Cortex of kidney (tissue), 1 donor: ENCODE data around the gene KRTAP12-1.

Experiments
- DNase-seq: peaks from one replicate; lab custom pipeline; 2025; lab: John Stamatoyannopoulos, UW

KRTAP12-1 gene, protein sequence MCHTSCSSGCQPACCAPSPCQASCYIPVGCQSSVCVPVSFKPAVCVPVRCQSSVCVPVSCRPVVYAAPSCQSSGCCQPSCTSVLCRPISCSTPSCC

GRCh38 chr21:44681861-44682579 lies at the start of gene KRTAP12-1:
TSS of gene KRTAP12-1 (minus strand) at chr21:44682163. CDS start at chr21:44682123, 40 bp downstream.
- DNase-seq = no peak

DNA sequence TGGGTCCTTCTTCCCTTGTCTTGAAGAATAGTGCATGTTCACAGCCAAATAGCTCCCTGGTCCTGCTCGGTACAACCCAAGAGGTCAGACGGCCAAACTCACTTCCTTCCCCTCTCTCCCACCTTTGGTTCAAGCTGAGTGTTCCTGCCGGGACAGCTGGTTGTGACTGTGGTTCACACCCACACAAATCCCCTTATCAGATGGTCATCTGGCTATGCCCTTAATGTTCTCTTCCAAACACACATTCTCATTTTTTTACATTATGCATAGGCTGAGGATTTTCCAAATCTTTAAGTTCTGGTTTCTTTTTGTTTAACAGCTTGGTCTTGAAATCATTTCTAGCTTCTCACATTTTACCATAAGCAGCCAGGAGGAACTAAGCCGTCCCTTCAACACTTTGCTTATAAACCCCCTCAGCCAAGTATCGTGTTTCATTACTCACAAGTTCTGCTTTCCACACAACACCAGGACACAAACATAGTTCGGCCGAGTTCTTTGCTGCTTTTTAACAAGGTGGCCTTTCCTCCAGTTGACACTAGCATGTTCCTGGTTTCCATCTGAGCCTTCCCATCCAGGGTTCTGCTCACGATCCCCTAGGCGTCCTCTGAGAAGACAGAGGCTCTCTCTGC lies 49.1 kb upstream of the KRTAP12-1 start:
- DNase-seq = no peak

- no peak for DNase-seq
Measured at GRCh38 chr21:44730028-44730395, 48.0 kb upstream of the KRTAP12-1 start.

GRCh38 chr21:44729336-44730027 lies 47.5 kb upstream of the KRTAP12-1 start:
- DNase-seq = no peak

GRCh38 chr21:44728716-44729115 lies 46.8 kb upstream of the KRTAP12-1 start:
- DNase-seq = no peak

DNA sequence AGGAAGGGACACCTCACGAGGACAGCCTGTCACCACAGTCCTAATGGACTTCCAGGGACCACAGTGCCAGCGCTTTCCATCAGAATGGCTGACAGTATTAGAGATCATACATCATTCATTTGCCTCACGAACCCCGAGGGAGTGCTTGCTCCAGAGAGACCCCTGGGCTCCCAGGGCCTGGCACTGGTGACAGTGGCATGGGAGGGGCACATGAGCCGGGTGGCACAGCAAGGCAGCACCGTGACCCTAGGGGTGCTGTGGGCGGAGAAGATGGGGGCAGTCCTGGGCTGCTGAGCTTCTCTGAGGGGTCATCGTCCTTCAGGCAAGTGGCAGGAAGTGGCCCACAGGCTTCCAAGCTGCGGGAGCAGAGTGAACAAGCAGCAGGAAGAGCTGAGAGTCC lies 45.8 kb upstream of the KRTAP12-1 start:
- no peak for DNase-seq

DNA sequence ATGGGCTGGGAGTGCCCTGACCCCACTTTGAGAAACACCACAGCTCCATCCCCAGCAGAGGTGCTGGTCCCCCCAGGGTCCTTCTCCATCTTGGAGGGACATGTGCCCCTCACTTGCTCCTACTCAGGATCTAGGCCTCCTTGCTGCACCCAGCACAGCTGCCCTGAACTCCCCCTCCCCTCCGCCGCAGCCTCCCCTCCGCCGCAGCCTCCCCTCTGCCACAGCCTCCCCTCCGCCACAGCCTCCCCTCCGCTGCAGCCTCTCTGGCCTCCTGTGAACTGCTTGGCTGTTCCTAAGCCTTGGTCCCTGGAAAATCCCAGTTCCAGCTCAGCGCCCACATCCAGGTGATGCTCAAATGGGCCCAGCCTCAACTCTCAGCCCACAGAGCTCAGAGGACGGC lies 45.4 kb upstream of the KRTAP12-1 start:
- DNase-seq = no peak

GRCh38 chr21:44726826-44727225 lies 44.9 kb upstream of the KRTAP12-1 start:
- no peak for DNase-seq

GRCh38 chr21:44724926-44725325 lies 43.0 kb upstream of the KRTAP12-1 start:
- DNase-seq = no peak

DNA sequence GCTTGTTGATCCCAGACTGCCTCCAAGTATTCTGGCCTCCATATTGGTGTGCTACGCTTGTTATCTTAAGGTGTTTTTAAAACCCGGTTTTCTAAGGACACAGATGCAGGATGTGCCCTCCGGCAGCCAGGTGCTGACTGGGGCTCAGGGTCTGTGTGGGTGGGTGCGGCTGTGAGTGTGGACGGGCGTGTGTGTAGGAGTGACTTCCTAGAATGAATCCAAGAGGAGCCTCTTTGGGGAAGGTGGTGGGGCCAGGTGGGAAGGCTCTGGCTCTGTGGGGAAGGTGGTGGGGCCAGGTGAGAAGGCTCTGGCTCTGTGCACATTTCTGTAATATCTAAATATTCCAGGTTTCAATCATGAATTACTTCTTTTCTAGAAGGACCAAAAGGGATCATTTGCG lies 42.2 kb upstream of the KRTAP12-1 start:
- no peak for DNase-seq

DNA sequence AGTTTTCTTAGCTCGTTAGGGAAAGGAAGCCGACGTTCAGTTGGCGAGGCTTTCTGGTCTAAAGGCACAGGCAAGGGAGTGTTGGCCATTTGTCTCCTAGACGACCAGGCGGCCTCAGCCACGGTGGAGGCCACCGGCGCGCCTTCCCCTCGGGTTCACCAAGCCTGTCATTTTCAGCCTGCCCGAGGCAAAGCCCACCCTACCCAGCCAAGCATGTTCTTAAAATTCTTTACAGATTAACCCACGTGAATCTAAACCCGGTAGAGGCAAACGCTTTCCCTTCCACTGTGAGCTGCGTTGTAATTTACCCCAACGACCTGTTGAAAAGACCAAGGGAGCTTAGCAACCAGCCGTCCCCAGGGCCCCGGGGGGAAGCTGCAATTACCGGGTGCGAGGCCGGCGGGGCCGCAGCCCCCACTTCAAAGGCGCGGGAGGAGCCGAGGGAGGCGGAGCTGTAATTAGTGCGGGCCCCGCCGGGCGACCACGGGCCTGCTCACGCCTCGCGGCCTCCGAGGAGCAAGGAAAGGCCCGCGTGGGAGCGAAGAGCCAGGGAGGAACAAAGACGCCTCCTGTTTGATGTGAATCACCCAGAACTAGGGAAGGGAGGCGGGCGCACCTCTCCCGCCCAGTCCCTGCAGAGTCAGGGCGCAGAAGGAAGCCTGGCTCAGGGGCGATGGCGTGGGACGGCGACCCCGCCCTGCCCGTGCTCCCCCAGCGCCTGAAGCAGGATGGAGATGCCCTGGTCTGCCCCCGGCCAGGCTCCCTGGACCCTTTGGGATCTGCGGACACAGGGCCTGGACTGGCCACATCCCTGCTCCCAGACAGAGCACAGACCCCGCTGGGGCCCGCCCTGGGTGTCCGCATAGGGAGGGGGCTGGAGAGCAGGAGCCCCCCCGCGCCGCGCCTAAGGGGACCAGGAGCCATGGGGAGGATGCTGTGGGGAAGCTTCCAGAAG lies 41.5 kb upstream of the KRTAP12-1 start:
- no peak for DNase-seq

DNA sequence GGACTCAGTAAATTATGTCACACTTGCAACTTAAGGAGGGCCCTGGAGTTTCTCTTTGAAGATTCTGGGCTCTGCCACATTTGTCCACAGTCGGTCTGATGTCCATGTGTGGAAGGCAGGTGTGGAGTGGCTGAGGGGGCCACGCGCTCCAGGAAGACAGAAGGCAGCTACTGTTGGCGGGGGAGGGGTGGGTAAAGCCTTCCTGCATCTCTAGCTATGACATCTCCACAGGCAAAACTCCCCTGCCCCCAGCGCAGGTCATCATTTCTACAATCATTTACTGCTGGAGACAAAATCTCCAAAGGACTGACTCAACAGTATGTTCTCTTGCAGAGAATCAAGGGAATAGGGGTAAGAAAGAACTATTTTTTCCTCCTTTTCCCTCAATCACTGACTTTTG lies 40.8 kb upstream of the KRTAP12-1 start:
- no peak for DNase-seq

- DNase-seq = no peak
Measured at GRCh38 chr21:44720170-44720569, 38.2 kb upstream of the KRTAP12-1 start.

- DNase-seq = no peak
Measured at GRCh38 chr21:44718571-44718970, 36.6 kb upstream of the KRTAP12-1 start.

DNA sequence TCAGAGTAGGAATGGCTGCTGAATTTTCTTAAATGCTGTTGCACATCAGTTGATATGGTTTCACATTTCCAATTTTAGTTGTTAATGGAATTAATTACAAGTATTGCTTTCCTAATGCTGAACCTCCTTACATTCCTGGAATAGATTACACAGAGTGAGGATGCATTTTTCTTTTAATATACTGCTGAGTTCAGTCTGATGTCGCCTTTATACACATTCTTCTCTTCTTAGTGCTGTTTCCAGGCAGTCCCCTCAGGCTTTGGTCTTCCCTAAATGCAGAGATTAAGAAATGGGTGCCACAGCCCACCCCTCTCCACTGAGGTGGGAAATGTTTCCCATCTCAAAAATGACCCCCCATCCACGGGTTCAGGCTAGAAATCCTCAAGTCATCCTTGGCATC lies 36.1 kb upstream of the KRTAP12-1 start:
- DNase-seq = no peak

- no peak for DNase-seq
Measured at GRCh38 chr21:44716984-44717383, 35.0 kb upstream of the KRTAP12-1 start.

GRCh38 chr21:44714905-44715304 lies 32.9 kb upstream of the KRTAP12-1 start:
- DNase-seq = no peak

- DNase-seq = no peak
Measured at GRCh38 chr21:44713846-44714245, 31.9 kb upstream of the KRTAP12-1 start.

DNA sequence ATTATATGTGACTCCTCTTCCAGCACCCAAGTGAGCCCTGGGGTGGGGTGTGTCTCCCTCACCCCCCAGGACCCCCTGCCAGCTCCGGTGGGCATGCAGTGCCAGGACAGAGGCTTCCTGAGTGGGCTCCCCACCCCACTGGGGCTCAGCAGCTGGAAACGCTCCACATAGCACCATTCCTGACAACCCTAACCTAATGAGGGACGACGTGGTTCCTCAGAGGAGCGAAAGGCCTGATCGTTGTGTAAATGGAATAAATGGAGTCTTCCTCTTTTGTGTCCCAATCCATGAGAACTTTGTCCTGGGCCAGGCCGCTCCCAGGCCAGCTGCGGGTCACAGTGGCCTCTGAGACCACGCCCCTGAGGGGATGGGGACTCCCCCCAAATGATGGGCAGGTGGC lies 31.2 kb upstream of the KRTAP12-1 start:
- no peak for DNase-seq

DNA sequence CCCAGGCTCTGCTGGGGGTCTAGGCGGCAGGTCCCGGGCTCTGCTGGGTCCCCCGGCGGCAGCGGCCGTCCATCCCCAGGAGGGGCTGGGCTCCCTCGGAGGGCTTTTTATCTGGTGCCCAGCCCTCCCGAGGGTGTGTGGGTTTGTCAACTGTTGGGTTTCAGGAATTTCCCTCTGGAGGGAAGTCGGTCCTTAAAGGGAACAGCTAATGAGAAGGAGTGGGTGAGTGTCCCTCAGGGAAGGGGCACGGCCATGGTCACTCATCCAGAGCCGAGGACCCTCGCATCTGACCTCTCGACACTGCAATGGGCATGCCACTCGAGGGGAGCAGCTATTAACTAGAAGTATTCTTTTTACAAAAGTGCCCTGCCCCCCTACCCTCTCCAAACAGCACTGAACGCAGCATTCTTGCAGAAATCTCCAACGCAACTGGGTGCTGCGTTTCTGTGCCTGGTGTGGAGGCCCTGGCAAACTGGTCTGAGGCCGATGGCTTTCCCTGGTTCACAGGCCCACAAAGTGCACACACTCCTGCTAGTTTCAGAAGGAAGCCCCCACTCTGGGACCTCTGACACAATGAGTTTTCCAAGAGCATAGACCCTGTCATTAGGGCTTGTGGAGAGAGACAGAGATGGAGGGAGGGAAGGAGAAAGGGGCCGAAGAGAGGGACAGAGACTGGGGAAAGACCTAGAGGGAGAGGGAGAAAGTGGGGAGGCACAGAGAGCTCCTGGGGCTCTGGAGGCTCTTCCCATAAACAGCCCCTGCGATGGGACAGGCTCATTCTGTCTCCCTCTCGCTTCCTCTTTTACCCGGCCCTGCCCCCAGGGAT lies 30.5 kb upstream of the KRTAP12-1 start:
- DNase-seq = no peak
